GM21528 (cell line): Measurements from ENCODE around the gene DYRK1A.
A peak's percentile ranks its signal among the peaks of the same experiment; 100 is the strongest.

Source experiments
- ATAC-seq: cut with Tn5 transposase; IDR thresholded peaks from one replicate; pipeline ENCODE4 v1.9.1; 2021; ENCODE audit warnings: mild to moderate bottlenecking, moderate library complexity; ENCODE audit not compliant: unreplicated experiment, low FRiP score

The DYRK1A gene

GRCh38 chr21:37364722-37365121 lies 1.9 kb upstream of the DYRK1A start:
- ATAC-seq, result no peak

DNA sequence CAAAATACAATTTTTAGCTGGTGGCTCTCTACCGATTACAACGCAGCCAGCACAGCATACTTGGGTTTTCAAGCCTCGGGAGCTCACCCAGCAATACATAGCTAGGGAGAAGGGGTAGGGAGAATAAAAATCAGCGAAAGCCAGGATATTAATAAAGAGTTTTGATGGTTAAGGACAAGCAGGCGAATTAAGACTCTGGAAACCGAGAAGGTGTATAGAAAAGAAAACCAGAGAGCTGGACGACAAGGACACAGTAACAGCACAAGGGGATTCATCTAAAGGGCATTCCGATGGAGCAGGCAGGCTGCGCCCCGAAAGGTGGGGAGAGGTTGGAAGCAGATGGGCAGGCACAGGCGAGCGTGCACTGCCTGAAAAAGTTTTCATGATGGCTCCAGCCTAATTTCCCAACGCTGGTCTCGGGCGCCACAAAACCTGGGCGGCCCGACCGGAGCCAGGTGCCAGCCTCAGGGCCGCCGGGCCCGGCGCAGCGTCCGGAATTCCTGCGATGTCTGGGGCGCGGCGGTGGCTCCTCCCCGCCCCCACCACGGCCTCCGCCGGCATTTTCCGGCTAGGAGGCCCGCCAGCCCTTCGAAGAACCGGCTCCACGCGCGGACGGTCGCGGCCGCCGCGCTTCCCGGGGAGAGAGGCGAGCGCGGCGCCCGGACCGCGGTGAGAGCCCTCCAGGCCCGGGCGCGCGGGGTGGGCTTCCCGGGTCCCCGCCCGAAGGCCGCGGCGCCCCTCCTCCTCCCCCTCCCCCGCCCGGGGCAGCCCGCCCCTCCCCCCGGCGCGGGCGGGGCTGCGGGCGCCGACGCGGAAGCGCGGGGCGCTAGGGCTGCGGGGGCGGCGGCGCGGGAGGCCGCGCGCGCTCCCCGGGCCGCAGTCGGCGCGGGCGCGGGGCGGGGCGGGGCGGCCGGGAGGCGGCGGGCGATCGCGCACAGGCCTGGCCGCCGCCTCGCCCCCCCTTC lies 774 bp upstream of the DYRK1A start:
- peak; percentile 40 for ATAC-seq

GRCh38 chr21:37367336-37367702 lies 746 bp downstream of the DYRK1A start:
- peak; percentile 0 for ATAC-seq

- no peak for ATAC-seq
These were observed 1.3 kb downstream of the DYRK1A start for GRCh38 chr21:37367703-37368540.

DNA sequence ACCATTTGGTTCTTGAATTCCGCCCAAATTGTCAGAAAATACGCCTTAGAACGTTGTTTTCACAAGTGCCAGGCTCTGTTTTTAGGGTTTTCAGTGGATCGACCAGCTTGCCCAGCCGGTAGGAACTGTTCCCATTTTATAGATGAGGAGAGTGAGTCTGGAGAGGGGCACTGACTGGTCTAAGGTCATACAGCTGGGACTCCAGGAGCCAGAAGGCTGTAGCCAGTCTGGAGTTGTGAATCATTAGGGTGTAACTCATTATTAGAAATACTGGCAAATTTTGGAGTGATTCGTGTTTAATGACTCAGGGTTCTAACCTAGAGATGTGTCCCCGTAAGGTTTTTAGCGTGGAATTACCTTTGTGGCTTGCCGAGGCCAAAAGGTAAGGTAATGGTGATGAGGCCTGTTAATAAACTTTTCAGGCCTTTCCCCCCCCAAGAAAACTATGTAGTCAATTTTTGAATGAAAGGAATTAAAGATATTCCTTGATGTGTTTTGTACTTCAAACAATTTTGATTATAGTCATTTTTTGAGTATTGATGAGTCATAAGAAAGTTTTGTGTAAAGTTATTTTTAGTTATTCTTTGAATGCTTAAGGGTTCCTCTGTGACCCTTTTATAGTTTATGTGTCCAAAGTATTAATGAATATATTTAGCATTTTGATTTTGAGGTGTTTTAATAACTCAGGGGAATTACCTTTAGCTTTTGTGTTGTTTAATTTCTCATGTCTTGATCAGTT lies 2.1 kb downstream of the DYRK1A start:
- ATAC-seq, result no peak

DNA sequence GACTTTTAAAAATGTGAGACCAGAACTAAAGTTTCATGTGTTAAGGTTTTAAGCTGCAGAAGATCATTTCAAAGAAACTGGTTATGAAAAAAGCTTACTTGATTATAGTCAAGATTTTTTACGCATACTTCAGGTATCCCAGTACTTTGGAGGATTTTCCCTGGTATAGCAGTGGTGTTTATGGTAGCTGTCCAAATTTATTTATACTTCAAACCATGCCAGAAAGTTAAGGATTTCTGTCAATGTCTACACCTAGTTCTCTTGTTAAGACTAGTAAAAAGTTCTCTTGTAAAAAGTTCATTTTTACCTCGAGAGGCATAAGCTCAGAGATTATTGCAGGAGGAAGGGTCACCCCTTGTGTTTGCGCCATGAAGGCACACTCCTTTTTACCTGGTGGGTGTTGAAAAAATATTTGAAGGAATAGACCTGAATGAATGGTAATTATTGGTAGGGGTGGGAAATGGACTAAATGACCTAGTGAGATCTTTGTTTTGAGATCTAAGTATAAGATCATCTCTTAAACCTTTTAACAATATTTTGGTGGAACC lies 2.8 kb downstream of the DYRK1A start:
- ATAC-seq, result no peak

GRCh38 chr21:37370152-37371040 lies 3.8 kb downstream of the DYRK1A start:
- ATAC-seq, result no peak

DNA sequence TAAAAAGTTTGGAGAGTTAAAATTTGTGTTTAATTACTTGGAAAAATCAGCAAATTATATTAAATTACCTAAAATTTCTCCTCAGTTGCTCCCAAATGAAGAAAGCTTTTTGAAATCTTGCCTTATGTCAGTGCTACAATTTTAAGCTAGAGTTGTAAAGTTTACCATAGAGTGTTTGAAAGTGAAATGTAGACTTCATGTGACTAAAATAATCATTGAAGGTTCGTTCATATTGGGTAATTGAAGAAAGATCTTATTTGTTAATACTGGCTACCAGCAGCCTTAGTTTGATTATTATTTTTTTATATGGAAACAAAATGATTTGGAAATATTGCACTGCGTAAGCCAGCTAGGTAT lies 4.4 kb downstream of the DYRK1A start:
- ATAC-seq, result no peak

GRCh38 chr21:37372127-37372731 lies 5.7 kb downstream of the DYRK1A start:
- no peak for ATAC-seq

DNA sequence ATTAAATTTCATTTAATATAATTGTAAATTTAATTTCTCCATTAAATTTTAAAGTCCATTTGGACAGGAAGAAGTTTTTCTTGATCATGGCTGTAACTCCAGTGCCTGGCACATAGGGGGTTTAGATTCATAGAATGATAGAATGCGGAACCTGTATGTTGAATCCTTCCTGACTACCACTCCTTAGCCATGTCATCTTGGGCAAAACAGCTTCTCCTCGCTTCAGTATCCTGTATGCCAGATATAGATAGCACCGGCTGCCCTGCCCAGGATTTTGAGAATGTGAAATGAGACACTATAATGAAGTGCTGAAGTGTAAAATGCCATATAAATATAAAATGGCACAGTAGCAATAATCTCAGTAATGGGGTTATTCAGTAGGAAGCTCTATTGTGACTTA lies 6.4 kb downstream of the DYRK1A start:
- no peak for ATAC-seq

- no peak for ATAC-seq
These were observed 7.0 kb downstream of the DYRK1A start for GRCh38 chr21:37373539-37373938.

DNA sequence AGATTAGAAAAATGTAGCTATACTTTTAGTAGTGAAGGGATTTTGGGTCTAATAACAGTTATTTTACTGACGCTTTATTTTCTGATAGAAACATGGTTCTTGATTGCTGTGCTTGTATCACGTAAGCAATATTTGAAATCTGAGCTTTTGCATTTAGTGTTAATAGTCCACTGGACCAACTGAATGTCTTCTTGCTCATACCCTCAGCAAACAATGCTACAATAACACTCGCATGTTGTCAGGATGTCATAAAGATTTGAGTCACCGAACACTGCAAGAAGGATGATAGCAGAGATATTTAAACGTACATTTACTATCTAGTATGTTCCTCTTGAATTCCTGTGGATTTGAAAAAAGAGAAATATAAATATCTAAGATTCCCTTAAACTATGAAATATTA lies 7.5 kb downstream of the DYRK1A start:
- ATAC-seq, result no peak

DNA sequence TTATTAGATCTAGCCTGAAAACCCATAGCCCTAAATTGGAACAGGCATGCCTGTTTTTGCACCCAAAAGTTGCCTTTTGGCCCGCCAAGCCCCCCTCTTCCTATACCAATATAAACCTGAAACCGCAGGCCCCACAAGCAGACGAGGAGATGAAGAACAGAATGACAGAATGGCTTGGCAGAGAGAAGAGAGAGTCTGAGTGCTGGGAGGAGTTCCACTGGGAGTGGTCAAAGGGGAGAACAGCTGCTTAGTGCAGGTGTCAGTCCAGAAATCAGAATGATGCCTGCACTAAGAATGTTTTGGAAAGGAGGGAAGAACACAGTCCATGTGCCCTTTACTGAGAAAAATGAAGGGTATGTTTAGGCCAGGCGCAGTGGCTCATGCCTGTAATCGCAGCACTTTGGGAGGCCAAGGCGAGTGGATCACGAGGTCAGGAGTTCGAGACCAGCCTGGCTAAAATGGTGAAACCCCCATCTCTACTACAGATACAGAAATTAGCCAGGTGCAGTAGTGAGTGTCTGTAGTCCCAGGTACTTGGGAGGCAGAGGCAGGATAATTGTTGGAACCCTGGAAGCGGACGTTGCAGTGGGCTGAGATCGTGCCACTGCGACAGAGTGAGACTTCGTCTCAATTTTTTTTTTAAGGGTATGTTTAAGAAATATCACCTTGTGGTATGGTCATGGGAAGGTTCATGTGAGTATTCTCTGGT lies 9.4 kb downstream of the DYRK1A start:
- no peak for ATAC-seq

DNA sequence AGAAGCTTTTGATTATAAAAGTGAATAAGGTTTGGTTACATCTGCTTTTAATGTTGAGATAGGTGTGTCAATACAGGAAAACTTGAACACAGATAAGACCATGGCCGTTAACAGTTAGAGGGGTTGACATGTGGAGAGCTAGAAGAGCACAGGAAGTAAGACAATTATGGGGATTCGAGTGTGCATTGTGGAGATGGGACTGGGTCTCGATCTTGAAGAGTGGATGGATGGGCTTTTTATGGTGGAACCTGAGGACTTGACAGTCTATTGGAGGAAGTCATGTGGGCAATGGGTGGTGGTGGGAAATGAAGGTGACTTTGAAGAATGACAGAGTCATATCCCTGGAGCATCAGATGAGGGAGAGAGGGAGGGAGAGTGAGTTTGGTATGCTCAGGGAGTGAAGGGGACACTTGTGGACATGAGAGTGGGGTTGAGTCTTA lies 12.1 kb downstream of the DYRK1A start:
- ATAC-seq, result no peak

GRCh38 chr21:37380349-37381323 lies 14.1 kb downstream of the DYRK1A start:
- no peak for ATAC-seq

DNA sequence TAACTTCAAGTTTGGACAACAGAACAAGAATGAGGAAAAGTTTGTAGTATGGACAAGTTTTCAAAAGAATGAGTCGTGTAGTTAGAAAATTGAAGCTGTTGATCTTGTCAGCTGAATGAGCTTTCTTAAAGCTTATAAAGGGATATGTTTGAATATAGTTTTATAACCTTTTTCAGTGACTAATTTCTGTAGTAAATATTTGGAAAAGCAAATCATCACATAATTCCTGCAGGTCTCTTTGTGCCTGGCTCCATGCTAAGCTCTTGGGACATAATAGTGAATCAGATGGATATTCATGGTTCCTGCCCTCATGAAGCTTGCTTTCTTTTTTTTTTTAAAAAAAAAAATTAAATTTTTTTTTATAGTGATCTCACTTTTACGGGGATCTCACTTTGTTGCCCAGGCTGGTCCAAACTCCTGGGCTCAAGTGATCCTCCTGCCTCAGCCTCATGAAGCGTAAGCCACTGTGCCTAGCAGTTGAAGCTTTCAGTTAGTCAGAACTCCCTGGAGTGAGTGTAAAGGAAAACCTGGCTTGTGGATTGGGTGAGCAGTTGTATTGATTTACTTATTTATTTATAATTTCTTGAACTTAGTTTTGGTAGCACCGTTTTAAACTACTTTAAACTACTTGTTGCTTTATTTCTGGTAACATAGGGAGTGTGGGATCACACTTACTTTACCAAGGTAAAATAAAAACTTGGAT lies 15.5 kb downstream of the DYRK1A start:
- no peak for ATAC-seq

DNA sequence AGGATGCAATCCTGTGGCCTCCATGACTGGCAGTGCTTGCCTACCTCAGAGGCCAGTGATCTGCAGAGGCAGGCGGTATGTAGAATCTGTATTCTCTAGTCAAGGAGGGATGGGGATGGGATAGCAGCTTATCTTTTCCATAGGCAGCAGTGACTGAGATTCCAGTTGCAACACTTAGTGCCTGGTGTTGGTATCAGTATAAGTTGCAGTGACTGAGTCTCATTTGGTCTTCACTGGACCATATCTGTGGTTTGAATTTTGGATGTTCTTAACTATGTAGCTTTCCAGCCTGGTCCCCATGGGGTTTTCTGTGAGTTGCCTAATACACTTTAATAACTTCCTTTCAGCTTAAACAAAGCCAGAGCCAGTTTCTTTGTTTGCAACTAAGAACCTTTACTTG lies 16.5 kb downstream of the DYRK1A start:
- no peak for ATAC-seq
